Frontal cortex (tissue), 4 donors: Measurements from ENCODE around the gene DCLK1. TPM values are rescaled to one million over a fixed set of nuclear protein-coding genes. Genes with fewer than 3 reads are reported as not detected.

Source experiments
- DNase-seq, 2 donors: peaks; one replicate each; pipeline ENCODE4 v3.0.0; 2012; ENCODE audit warnings: low spot score in 2 of 2
- FAIRE-seq: peaks from 2 replicates; lab custom pipeline; 2012; peaks lifted over from hg19 to GRCh38; lab: Jason Lieb, UNC
- total RNA-seq: library from RNA; depleted of rRNA; stranded (reverse); fragments of >200 nt; gene quantifications from one replicate; pipeline ENCODE4 v1.2.3, GENCODE V29; 2014
- donor health status: control.
- donor health status: control.
- donor health status: control.

Gene DCLK1
- total RNA-seq, 1 donor from 2014 or later = 263 TPM

DNA sequence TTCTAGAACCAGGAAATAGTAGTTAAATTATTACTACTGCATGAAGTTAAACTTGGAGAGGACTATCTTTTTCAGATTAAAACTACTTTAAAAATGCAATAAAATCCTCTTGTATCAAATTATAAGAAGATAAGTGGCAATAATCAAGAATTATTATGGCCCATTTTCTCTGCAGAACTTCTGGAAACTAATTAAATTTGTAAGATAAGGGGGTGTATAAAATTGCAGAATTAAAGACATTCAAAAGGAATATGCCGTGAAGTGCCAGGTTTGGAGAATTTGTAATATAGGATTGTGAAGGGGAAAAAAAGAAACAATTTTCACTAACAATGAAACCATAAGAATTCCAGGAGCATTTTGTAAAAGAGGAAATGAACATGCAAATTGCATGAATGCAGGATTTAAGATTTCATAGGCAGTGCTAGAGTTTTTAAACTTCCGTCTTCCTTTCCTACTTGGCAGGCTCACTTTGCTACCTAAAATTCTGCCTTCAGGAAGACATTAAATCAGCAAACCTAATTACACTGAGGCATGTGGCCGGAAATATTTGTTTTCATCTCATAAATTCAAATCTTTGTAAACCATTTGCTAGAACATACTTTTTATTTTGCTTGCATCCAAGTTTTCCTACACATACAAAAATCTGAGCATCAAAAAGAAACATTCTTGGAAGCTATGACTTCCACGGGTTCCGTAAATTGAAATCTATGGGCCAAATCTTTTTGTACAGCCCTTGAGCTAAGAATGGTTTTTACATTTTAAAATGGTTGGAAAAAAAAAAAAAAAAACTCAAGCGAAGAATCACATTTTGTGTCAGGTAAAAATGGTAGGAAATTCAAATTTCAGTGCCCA, 166.9 kb downstream of the DCLK1 start:
- FAIRE-seq (no peak), DNase-seq (no peak)

DNA sequence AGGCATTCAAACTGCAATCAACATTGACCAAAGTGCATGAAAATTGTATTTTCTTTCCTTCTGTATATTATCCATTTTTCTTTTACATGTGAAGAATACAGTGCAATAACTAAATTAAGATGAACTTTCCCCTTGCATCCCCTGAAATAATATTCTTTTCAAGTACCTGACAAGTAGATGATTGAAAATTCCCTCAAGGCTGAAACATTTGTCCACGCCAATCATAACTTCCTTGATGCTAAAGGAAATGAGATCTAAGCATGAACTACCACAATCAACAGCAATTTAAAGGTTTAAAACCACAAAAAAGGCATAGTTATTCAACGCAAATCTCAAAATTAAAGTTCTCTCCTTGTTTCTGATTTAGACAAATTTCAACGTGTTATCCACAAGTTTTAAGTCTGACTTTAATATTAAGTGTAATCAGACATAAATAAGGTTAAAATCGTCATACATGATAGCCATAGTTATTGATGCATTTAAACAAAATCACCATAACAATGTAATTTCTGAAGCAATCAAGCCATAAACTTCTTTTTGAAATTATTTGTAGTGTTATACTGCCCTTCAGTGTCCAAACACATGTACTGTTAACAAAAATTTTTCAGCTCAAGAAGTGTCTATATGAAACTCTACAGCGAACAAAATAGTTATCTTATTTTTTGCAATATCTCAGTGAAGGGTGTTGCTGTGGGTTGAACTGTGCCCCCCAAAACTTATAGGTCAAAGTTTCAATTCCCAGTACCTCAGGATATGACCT, 169.5 kb downstream of the DCLK1 start:
- FAIRE-seq (peak; percentile 60), DNase-seq (no peak)

DNA sequence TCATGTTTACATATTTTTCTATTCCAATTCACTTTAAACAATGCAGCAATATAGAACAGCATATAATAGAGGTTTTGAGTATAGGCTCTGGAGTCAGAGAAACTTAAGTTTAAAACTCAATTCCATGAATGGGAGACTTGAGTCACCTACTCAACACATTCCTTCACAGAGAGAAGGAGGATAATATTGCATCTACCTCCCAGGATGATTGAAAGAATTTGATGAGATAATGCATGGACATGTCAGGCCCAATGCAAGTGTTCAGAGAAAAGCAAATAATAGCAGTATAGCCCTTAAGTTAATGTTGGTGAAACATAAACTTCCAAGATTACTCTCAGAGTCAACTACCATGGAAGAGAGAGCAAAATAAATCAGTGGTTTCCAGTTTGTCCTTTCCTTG, 170.2 kb downstream of the DCLK1 start:
- DNase-seq = no peak
- FAIRE-seq = no peak

DNA sequence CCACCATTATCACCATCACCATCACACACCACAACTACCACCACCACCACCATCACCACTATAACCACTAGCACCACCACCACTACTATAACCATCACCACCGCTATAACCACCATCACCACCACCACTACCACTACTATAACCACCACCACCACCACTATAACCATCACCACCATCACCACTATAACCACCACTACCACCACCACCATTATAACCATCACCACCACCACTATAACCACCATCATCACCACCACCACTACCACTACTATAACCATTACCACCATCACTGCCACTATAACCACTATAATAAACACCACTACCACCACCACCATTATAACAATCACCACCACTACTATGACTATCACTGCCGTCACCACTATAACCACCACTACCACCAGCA, 173.2 kb downstream of the DCLK1 start:
- no peak for DNase-seq
- no peak for FAIRE-seq

DNA sequence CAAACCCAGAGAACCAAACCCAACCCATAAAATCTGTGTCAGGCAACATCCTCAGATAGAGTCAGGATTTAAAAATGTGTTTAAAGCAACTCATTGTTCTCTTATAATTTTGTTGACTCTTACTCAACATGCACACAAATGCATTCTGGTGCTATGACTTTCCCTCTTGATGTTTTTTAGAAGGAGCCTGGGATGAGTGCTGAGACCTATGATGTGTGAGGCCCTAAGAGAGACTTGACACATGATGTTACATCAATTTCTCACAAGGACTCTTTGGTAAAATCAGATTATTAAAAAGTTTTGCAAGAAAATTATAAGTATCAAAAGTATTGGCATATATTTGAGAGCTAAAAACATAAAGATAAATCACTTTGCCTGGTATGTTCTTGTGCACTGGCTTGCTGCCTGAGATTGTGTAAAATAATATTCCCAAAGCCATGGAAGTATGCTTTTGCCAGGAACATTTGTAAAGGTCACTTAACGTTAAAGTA, 173.9 kb downstream of the DCLK1 start:
- FAIRE-seq (no peak), DNase-seq (no peak)

DNA sequence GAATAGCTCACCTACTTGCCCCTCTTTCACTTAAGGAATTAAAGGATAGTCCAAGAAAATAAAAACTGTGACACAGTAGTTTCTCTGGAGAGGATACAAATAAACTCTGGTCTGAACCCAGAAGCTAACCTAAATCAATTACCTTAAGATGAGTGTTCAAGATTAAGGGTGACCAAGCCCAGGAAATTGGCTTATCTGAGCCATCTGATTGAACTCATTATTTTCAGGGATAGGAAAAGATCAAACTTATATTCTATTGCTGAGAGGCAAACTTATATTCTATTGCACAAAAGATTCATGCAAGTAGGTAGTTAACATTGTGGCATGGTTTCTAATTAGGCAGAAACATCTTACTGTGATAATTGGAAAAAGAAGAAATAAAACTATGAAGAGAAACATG, 175.1 kb downstream of the DCLK1 start:
- FAIRE-seq (no peak), DNase-seq (no peak)

DNA sequence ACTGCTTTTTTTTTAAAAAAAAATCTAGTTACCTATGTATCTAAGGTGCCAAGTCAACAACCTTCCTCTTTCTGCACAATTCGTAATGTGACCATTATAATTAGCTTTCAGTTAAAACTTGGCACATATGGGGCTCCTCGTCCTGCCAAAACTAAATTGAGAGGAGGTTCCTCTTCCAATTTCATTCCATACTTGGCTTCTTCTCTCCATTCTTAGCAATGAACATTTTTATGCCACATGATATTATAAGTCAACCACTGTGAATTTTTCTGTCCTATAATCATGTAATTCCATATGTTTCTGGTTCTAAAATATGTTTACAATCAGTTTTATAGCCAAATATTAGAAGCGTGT, 177.0 kb downstream of the DCLK1 start:
- no peak for DNase-seq
- FAIRE-seq = no peak

DNA sequence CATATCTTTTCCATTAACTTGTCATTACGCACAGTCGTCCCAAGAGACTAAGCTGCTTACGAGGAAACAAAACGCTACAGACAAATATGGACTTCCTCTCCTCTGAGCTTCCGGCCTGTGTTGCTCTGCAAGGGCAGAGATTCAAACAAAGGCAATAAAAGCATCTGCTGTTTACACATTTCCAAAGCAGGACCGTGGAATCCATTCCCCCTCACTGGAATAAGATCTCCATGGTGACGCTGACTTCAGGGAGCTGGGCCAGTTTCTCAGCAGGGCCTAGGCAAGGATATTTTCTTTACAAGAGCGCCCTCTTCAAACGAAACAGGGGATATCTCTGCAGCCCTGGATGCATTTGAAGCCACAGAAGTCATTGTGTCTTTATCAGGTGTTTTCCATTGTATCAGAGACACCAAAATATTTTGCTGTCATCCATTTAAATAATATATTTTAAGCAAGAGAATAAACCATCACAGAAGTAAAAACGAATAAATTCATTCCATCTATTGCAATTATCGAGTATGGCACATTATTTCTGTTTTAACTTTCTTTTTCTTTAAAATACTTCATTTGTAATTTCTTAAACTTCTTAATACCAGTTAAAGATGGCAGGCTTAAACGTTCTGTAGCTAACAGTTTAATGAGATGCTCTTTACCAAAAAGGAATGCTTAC, 177.5 kb downstream of the DCLK1 start:
- FAIRE-seq (peak; percentile 95), DNase-seq (peak; percentile 39 to 40)

DNA sequence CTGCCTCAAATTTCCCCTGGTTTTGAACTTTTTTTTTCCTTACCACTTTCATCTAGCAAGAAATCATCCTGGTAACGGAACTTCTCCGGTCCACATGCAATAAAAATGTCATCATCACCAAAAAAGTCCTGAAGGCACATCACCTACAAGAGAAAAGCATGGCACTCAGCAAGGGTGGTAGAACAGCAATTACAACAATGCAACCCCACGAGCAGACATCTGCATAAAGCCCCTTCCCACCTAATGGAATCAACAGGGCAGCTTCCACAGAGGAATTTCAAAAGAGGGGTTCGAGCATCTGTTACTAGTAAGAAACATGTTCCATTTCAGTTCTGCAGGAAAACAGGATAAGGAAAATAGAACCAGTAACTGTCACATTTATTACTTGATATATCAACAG, 183.9 kb downstream of the DCLK1 start:
- no peak for DNase-seq
- FAIRE-seq = no peak

DNA sequence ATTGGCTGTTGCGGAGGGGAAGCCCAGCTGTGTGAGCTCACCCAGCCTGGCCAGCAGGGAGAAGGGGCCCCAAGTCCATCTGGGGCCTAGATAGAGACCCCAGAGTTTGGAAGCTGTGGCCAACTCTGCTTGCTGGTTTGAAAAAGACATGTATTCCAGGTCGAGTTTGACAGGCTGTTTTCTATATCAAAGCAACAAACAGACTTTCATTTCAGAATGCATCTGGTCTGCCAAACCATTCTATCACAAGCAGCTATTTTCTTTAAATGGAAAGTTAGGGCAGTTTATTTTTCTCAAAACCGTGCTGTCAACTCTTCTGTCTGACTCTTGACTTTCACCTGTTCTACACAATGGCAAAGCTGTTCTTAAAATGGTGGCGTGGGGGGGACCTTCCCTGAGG, 185.8 kb downstream of the DCLK1 start:
- no peak for DNase-seq
- no peak for FAIRE-seq

DNA sequence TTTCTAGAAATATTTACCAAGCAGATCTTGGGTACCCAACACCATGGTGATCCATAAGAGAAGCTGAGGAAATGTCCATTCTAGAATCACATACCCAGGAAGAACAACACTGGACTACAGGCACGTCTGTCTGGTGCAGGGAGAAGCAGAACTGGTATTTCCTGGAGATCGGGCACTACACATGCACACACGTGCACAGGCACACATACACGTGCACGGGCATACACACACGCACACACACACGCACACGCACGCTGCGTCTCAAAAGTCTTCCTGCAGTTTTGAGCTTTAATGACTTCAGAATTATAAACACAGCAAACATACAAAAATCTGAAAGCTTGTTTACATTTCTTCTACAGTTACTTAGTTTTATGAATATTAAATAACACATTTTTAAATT, 189.8 kb downstream of the DCLK1 start:
- FAIRE-seq (no peak), DNase-seq (no peak)

DNA sequence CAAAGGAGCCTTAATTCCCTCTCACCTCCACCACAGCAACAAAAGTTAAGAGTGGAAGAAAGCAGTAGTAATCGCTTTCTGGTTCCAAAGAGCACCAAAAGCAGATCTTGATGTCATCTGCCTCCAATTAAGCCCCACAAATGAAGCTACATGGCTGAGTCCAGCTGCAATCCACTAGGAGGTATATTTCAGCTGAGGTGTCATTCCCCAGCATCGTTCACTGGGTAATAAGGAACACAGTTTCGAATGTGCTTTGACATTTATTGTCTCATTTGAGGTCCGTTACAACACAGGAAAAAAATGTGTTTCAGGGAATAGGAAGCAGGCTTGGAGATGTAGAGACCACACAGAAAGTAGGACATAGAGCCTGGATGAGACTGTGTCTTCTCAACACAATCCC, 190.4 kb downstream of the DCLK1 start:
- FAIRE-seq = no peak
- no peak for DNase-seq

DNA sequence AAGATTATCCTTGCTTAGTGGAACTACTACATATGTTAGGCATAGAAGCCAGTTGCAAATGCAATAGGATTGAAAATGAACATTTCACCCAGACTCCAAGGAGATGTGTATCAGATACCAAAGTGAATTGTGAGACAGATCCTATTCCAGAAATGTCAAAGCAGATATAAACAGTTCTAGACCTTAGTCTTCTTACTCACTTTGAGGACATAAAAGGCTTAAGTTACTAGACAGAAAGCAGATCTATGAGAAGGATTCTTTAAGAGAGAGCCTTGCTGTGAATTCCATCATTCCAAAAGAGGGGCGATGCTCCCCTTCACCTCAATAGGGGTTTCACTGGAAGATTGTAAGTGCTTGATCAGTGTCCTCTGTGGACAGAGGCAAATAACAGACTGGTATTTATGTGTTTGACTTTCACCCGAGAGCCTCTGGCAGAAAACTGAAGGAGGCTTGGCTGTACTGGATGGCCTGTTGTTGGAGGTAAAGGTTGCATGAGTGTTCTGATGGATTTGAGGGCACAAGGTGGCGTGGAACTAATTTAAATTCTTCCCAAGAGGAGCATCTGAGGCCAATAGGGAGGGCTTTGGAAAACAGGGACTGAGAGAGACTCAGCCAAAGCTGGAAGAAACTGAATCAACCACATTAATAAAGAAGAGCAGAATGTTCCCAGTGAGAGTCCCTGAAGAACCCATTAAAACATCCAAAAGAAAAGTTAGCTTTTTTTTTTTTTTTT, 194.8 kb downstream of the DCLK1 start:
- DNase-seq = no peak
- no peak for FAIRE-seq

DNA sequence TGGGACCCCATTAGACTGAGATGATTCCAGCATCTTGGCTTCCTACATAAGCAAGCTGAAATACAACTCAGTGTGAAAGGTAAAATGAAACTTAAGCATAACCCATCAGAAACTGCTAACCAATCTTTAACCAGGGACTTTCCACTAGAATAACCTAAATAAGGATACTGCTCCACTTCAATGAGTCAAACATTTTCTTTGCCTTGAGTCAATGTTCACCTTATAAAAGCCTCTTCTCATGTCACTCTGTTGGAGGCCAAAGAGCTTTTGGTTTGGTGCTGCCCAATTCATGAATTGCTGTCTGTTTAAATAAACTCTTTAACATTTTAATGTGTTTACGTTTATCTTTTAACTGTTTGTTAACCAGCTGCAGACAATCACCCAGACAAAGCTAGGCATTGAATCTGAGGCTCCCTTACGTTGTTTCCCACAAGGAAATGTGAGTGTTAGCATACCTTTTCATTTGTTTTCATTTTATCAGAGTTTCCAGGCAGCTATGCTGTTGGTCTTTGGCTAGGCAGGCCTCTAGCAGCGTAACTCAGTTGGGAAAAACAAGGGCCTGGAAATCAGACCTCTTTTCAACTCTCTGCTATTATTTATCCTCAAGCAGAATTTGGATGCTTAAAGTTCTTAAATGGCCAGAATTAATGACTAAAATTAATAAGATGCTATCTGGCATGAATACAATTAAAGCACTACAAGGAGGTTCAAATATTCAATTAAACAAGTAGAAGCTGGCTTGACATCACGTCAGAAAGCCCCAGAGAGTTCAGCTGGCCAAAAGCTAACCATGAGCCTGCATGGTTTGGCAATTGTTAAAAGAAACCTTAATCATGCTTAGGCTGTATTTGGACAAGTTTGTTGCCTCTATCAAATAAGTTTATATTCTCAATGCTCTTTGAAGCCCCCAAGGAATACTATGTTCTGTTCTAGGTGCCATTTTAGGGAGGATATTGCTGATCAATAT, 200.2 kb downstream of the DCLK1 start:
- FAIRE-seq (no peak), DNase-seq (no peak)

DNA sequence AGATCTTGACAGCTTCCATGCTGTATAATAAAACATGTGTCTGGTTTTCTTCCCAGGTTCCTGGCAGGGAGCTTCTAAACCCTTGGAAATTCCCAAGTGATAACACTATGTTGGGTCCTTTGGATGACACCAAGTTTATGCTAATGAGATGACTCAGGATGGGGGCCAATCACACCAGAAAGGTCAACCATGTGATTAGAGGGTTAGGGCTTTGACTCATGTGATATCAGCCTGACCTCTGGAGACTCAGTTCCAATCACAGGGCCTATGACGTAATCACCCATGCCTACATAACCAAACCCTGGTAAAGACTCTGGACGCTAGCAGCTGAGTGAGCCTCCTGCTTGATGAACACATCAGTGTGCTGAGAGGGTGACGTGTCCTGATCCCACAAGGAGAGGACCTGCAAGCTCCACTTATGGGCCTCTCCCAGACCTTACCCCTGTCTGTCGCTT, 203.6 kb downstream of the DCLK1 start:
- no peak for DNase-seq
- FAIRE-seq = no peak

DNA sequence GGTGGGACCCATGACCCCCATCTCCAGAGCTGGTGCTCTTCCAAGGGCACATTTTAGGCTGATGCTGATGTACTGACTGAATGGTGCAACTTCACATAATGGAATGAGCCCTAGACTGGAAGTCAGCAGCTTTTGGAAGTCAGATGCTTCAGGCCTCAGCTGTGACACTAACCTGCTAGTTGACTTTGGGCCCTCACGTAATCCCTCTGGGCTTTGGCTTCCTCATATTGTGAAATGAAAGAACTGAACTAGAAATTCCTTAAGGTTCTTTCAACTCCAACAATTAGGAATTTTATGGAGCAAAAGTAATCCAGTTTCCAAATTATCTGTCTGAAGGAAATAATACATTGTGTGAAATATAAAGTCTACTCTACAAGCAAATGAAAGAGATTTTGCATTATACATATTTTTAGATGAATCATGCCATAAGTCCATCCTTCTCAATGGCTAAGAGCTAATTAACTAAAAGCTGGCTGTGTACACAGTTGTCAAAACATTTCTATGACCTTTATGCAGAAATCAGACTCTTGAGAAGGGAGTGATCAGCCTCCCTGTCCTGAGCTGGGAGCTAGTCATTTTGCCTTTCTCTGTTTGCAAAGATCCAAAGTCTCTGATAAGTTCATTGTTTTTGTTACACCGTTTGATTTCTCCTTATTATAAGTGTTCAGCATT, 204.2 kb downstream of the DCLK1 start:
- DNase-seq (no peak), FAIRE-seq (no peak)

DNA sequence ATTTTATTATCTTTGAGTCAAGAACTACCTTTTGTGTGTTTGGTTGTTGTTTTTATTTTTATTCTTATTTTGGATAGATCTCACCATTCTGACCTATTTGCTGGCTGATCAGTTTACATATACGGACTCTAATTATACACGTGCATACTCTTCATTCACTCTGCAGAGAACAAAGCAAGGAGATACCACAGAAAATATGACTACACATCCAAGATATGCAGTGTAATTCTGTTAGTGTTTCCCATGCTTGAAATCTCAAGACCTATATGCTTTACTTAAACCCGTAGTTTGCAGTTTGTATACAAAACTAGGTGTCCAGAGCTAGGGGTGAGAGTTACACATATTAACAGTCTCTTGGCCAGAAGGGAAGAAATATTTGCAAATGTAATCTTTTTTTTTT, 205.5 kb downstream of the DCLK1 start:
- no peak for FAIRE-seq

DNA sequence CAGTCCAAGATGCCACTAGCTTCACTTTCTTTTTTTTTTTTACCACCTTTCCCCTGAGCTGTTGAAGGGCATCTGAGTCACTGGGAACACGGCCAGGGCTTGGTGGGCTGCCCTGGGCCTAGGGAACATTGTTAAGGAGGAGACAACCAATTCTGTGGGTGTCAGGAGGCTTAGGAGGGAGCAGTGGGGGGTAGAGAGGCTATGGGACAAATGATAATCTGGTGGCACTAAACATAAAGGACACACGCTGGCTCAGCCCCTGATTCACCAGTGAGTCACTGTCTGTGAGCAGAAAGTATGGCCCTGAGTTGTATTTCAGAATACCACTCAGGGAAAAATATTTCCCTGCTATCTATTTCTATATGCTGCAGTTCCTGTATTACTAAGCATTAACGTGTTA, 207.8 kb downstream of the DCLK1 start:
- FAIRE-seq (no peak), DNase-seq (no peak)

More for the DNA sequence above, 205.5 kb downstream of the DCLK1 start:
- DNase-seq = no peak
